Adrenal gland (tissue), 12 donors: ENCODE measurements around the gene KIAA1328. TPM values are rescaled to one million over a fixed set of nuclear protein-coding genes. Genes with fewer than 3 reads are reported as not detected.

ENCODE experiments used
- DNase-seq, 7 donors: peaks; one replicate each; pipeline ENCODE4 v3.0.0-alpha.2; 2019 to 2020
- H3K27ac ChIP-seq, 5 donors: fragments of 200-600 bp; sonication (generic) in 4 of 5; 1 replicate in 3 of 5; 2 replicates in 2 of 5; pipeline versions ENCODE4 v1.5.1 to v1.8.0; 2016 to 2020; ENCODE audit warnings: mild to moderate bottlenecking in 1 of 5
- H3K27me3 ChIP-seq: fragments of 200-600 bp; 2 replicates; pipeline ENCODE4 v1.8.0; 2021
- H3K36me3 ChIP-seq, 2 donors: fragments of 200-600 bp; replicated peaks in 1 of 2; 1 replicate in 1 of 2; 2 replicates in 1 of 2; pipeline versions ENCODE4 v1.5.1 to v1.8.0; 2018 to 2022
- H3K4me1 ChIP-seq, 2 donors: fragments of 200-600 bp; replicated peaks in 1 of 2; 1 replicate in 1 of 2; 2 replicates in 1 of 2; pipeline versions ENCODE4 v1.5.1 to v1.8.0; 2018 to 2021
- H3K4me3 ChIP-seq, 4 donors: fragments of 200-600 bp; sonication (generic) in 3 of 4; one replicate each; pipeline ENCODE4 v1.5.1; 2016 to 2018
- H3K9me3 ChIP-seq, 3 donors: fragments of 200-600 bp; sonication (generic) in 1 of 3; replicated peaks in 1 of 3; 1 replicate in 2 of 3; 2 replicates in 1 of 3; pipeline versions ENCODE4 v1.5.1 to v1.8.0; 2016 to 2021
- CTCF ChIP-seq, 6 experiments: fragments of 450-650 bp in 4 of 6; fragments of 200-600 bp in 2 of 6; sonication (generic) in 1 of 6; IDR thresholded peaks; 1 replicate in 5 of 6; 2 replicates in 1 of 6; pipeline versions ENCODE4 v1.5.1 to v1.8.0; 2016 to 2021; ENCODE audit warnings: antibody characterized with exemption in 6 of 6, mild to moderate bottlenecking in 2 of 6, moderate library complexity in 1 of 6
- POLR2A ChIP-seq, 2 donors: fragments of 450-650 bp; IDR thresholded peaks; one replicate each; pipeline ENCODE4 v1.6.1; 2017; ENCODE audit warnings: antibody characterized with exemption in 2 of 2, mild to moderate bottlenecking in 2 of 2, moderate library complexity in 1 of 2
- WGBS, 4 donors: extraction: QIAGEN DNeasy Blood & Tissue Kit in 2 of 4; methylation state at CpG; one replicate each; pipeline versions ENCODE4 v1.1.5 to v1.1.7; 2013 to 2017; 5-methylcytosine and 5-hydroxymethylcytosine counted together
- intact Hi-C, 2 donors: fragments of 100-400 bp; cut with DNase I; formaldehyde crosslinking; loops; one replicate each; pipeline versions ENCODE4 v1.14.1 to v1.15.0; 2022 to 2023
- polyA plus RNA-seq, 3 donors: library from polyadenylated mRNA; stranded (reverse); fragments of 200-250 nt in 2 of 3; fragments of 350-450 nt in 1 of 3; fragmentation: Illumina TruSeq in 1 of 3; extraction: RNeasy Lipid Tissue Mini Kit (QIAGEN cat#74804) in 1 of 3; gene quantifications; one replicate each; pipeline ENCODE4 v1.2.3, GENCODE V29; 2013 to 2014
- total RNA-seq, 9 donors: library from RNA; depleted of rRNA in 4 of 9; stranded (reverse); fragments of >200 nt in 4 of 9; fragments of 120-200 nt in 1 of 9; fragmentation: NEBNext Ultra II Directional in 1 of 9; extraction: Animal tissue kit (Norgen Biotek cat#: 25700) in 1 of 9; gene quantifications; one replicate each; pipeline versions ENCODE4 v1.1.0 to v1.2.4, GENCODE V29; 2013 to 2023
- donor health status: healthy with polysubstance abuse.
- donor health status: Bipolar disorder and iron deficiency.
- donor health status: DM: yes; HTN: yes; CAD: no.
- donor health status: DM: no; HTN: no; CAD: no.
- donor health status: DM: no; HTN: no; CAD: no.
- donor health status: DM: yes; HTN: yes; CAD: no.

KIAA1328 gene
- total and polyA plus RNA-seq, 12 donors, result 2.5 to 20.5 (median 7.2) TPM

DNA sequence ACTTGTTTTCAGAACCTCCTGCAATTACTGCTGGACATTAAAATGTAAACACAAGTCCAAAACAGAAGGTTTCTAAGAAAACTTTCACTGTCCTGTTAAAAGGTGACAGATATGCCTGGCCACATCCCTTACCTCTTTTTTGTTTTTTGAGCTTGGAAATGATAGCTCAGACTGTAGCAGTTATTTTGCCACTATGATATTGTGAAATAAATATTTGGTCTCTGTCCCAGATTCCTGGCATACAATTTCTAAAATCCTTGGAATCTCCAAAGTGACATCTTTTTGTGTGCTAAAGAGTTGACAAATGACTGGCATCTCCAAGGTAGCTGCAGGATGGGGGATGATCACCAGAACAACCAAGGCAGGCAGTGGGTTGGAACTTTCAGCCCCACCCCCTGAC lies 17.0 kb upstream of the KIAA1328 start:
- Histone ChIP-seq H3K9me3 (no peaks in the 10 kb centered on the region), H3K4me3 (no peak overlapping the region), H3K27ac (peak overlapping the region; percentile 11 to 70 (median 19)), H3K4me1 (peaks cover 10 to 27% of the 10 kb centered on the region in 2 donors), H3K36me3 (peaks cover 0 to 9% of the 10 kb centered on the region in 2 donors), H3K27me3 (no peaks in the 10 kb centered on the region)
- no peak for DNase-seq
- TF ChIP-seq CTCF (IDR thresholded peaks at IDR 0.05), result no peak
- no peak for TF ChIP-seq POLR2A (IDR thresholded peaks at IDR 0.05)
- intact Hi-C loops, result no loop called here

DNA sequence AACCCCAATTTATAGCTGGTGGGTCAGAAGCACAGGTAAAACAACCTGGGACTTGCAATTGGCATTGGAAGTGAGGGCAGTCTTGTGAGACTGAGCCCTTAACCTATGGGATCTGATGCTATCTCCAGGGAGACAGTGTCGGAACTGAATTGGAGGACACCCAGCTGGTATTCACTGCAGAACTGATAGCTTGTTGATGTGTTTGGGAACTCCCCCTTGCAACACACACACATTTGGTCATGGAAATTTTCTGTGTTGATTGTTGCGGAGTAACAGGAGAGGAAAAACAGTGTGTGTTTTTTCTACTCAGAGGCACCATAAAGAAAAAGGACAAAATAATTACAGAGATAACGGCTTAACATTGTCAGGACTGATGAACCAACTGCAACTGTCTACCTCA lies 16.2 kb upstream of the KIAA1328 start:
- intact Hi-C loops, result no loop called here
- Histone ChIP-seq H3K4me1 (peaks cover 10 to 27% of the 10 kb centered on the region in 2 donors), H3K27ac (peak overlapping the region in 4 of 5 donors; percentile 7 to 70 (median 40)), H3K36me3 (peaks cover 0 to 4% of the 10 kb centered on the region in 2 donors), H3K27me3 (no peaks in the 10 kb centered on the region), H3K4me3 (no peak overlapping the region), H3K9me3 (no peaks in the 10 kb centered on the region)
- DNase-seq, result peak in 5 of 7 donors; percentile 19 to 74 (median 37)
- TF ChIP-seq POLR2A (IDR thresholded peaks at IDR 0.05), result no peak
- TF ChIP-seq CTCF (IDR thresholded peaks at IDR 0.05), result no peak
- WGBS, 4 donors, result 59 to 81% (median 75%) methylated on average over 3 of the region's 3 CpGs

DNA sequence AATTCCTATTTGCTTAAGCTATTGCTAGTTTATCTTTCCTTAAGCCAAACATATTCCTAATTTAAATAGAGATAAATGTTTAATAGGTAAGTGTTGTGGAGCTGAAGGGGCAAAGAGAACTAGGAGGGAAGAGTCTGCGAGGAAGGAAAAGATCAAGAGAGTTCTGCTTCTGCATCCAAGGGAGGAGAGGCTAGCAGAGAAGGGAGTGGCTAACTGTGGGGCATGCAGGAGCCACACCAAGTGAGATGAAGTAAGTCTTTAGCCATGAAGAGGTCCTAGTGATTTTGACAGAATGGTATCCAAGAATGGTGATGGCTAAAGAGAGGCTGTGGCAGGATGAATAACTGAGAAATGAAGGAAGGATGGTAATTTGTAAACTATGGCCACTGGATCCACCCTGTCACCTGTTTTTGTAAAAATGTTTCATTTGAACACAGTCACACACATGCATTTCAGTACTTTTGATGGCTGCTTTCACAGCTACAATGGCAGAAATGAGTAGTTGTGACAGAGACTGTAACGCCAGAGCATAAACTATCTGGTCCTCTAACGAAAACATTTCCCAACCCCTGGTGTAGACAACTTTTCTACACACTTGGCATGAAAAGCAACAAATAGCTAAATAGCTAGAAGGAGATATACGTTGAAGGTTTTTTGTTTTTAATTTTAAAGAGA lies 15.7 kb upstream of the KIAA1328 start:
- no peak for TF ChIP-seq POLR2A (IDR thresholded peaks at IDR 0.05)
- no peak for TF ChIP-seq CTCF (IDR thresholded peaks at IDR 0.05)
- Histone ChIP-seq H3K4me3 (no peak overlapping the region), H3K9me3 (no peaks in the 10 kb centered on the region), H3K4me1 (peaks cover 10 to 27% of the 10 kb centered on the region in 2 donors), H3K36me3 (peaks cover 0 to 10% of the 10 kb centered on the region in 2 donors), H3K27me3 (no peaks in the 10 kb centered on the region), H3K27ac (peak overlapping the region in 2 of 5 donors; percentile 62 to 70)
- WGBS, 4 donors, result 90 to 94% (median 94%) methylated on average over 4 of the region's 4 CpGs
- no peak for DNase-seq
- intact Hi-C loops, result no loop called here

DNA sequence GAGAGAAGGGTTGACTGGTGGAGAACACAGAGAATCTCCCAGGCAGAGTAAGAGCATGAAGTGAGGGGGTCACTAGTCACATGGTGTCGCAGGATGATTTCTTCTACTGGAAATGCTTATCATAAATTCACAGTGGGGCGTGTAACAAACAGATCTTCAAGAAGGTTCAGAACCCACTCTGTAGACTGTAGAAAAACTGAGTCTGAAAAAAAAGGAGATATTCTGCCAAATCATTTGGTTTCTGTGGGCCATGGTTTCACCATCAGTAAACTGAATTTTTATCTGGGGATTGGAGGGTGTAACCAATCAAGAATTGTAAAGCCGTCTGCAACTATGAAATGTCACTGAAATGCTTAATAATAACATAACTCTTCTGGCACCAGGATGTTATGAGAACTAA lies 15.1 kb upstream of the KIAA1328 start:
- H3K27ac ChIP-seq, result peak overlapping the region in 1 of 5 donors; percentile 62
- no peak overlapping the region for H3K4me3 ChIP-seq
- 89 to 95% (median 95%) methylated on average over 3 of the region's 3 CpGs for WGBS, 4 donors
- intact Hi-C loops, result no loop called here
- no peaks in the 10 kb centered on the region for H3K9me3 ChIP-seq
- DNase-seq, result no peak
- no peaks in the 10 kb centered on the region for H3K27me3 ChIP-seq
- peaks cover 10 to 27% of the 10 kb centered on the region in 2 donors for H3K4me1 ChIP-seq
- H3K36me3 ChIP-seq, result peaks cover 0 to 16% of the 10 kb centered on the region in 2 donors
- TF ChIP-seq POLR2A (IDR thresholded peaks at IDR 0.05) (no peak), CTCF (IDR thresholded peaks at IDR 0.05) (no peak)
